Kidney (tissue), 14 donors: ENCODE results near the gene TXNL4A. TPM values are rescaled to one million over a fixed set of nuclear protein-coding genes. Genes with fewer than 3 reads are reported as not detected.

ENCODE experiments used
- DNase-seq, 5 donors: peaks; one replicate each; pipeline ENCODE4 v3.0.0-alpha.2; 2013 to 2020
- FAIRE-seq: peaks from 2 replicates; lab custom pipeline; 2012; peaks lifted over from hg19 to GRCh38; lab: Jason Lieb, UNC
- H3K27ac ChIP-seq, 2 donors: one replicate each; pipeline ENCODE4 v1.7.0; 2013; ENCODE audit warnings: low read depth in 2 of 2, low read length in 2 of 2, inconsistent platforms in 1 of 2
- H3K27me3 ChIP-seq: one replicate; pipeline ENCODE4 v1.7.1; 2013; ENCODE audit warnings: low read length, inconsistent platforms; ENCODE audit not compliant: control insufficient read depth, insufficient read depth
- H3K36me3 ChIP-seq, 3 donors: one replicate each; pipeline versions ENCODE4 v1.7.0 to v1.7.1; 2013; ENCODE audit warnings: low read length in 3 of 3, control low read depth in 1 of 3, inconsistent platforms in 1 of 3; ENCODE audit not compliant: insufficient read depth in 3 of 3, control insufficient read depth in 2 of 3
- H3K4me1 ChIP-seq, 3 donors: one replicate each; pipeline versions ENCODE4 v1.7.0 to v1.7.1; 2013; ENCODE audit warnings: low read length in 3 of 3, inconsistent platforms in 1 of 3, low read depth in 1 of 3; ENCODE audit not compliant: control insufficient read depth in 2 of 3, insufficient read depth in 2 of 3
- H3K4me3 ChIP-seq, 3 donors: one replicate each; pipeline versions ENCODE4 v1.7.0 to v1.8.1; 2013; ENCODE audit warnings: low read length in 3 of 3, control low read depth in 1 of 3, inconsistent platforms in 1 of 3
- H3K9ac ChIP-seq, 3 donors: one replicate each; pipeline versions ENCODE4 v1.7.0 to v1.7.1; 2013; ENCODE audit warnings: low read length in 3 of 3, control low read depth in 1 of 3, inconsistent platforms in 1 of 3
- H3K9me3 ChIP-seq, 3 donors: one replicate each; pipeline versions ENCODE4 v1.7.0 to v1.7.1; 2013; ENCODE audit warnings: low read length in 3 of 3, control low read depth in 1 of 3, inconsistent platforms in 1 of 3; ENCODE audit not compliant: control insufficient read depth in 2 of 3, insufficient read depth in 1 of 3
- intact Hi-C: fragments of 100-400 bp; cut with DNase I; formaldehyde crosslinking; loops from one replicate; pipeline ENCODE4 v1.11.1; 2022
- polyA plus RNA-seq: library from polyadenylated mRNA; stranded (reverse); fragments of 350-450 nt; fragmentation: Illumina TruSeq; extraction: RNeasy Lipid Tissue Mini Kit (QIAGEN cat#74804); gene quantifications from one replicate; pipeline ENCODE4 v1.2.3, GENCODE V29; 2014; ENCODE audit warnings: low read depth, low replicate concordance; ENCODE audit not compliant: insufficient read depth
- total RNA-seq: library from RNA; stranded (reverse); fragmentation: NEBNext Ultra II Directional; extraction: Animal tissue kit (Norgen Biotek cat#: 25700); gene quantifications from one replicate; pipeline ENCODE4 v1.2.1, GENCODE V29; 2021
- TF ChIP-seq, protein P1 (sequence below): IDR thresholded peaks from 3 replicates; pipeline ENCODE4 v1.5.1; 2012; ENCODE audit warnings: mild to moderate bottlenecking, moderate library complexity, borderline replicate concordance; ENCODE audit not compliant: insufficient read depth; ENCODE audit errors: extremely low read depth
- donor health status: control.
- donor health status: control.
- donor health status: control.
- donor health status: control.
- donor health status: control.
- donor health status: DM: yes; HTN: yes; CAD: no.
- donor health status: Normal renal cell carcinoma (clear cell type).

Gene TXNL4A
- total and polyA plus RNA-seq, 2 donors from 2014 or later: 76.7 to 178 TPM

- TF ChIP-seq, protein P1, sequence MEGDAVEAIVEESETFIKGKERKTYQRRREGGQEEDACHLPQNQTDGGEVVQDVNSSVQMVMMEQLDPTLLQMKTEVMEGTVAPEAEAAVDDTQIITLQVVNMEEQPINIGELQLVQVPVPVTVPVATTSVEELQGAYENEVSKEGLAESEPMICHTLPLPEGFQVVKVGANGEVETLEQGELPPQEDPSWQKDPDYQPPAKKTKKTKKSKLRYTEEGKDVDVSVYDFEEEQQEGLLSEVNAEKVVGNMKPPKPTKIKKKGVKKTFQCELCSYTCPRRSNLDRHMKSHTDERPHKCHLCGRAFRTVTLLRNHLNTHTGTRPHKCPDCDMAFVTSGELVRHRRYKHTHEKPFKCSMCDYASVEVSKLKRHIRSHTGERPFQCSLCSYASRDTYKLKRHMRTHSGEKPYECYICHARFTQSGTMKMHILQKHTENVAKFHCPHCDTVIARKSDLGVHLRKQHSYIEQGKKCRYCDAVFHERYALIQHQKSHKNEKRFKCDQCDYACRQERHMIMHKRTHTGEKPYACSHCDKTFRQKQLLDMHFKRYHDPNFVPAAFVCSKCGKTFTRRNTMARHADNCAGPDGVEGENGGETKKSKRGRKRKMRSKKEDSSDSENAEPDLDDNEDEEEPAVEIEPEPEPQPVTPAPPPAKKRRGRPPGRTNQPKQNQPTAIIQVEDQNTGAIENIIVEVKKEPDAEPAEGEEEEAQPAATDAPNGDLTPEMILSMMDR: no peak
- FAIRE-seq (no peak), DNase-seq (peak in 1 of 5 donors; percentile 41)
- no peak overlapping the region for H3K27ac ChIP-seq
- H3K9ac ChIP-seq: no peak overlapping the region
- peaks cover 0 to 17% (median 12%) of the 10 kb centered on the region in 3 donors for H3K36me3 ChIP-seq
- H3K9me3 ChIP-seq: peaks cover 0 to 8% (median 3%) of the 10 kb centered on the region in 3 donors
- H3K4me3 ChIP-seq: no peak overlapping the region
- intact Hi-C loops: no loop called here
- peaks cover 0 to 6% (median 0%) of the 10 kb centered on the region in 3 donors for H3K4me1 ChIP-seq
- no peaks in the 10 kb centered on the region for H3K27me3 ChIP-seq
Observed at GRCh38 chr18:79935499-79935898, 52.9 kb downstream of the TXNL4A start.

DNA sequence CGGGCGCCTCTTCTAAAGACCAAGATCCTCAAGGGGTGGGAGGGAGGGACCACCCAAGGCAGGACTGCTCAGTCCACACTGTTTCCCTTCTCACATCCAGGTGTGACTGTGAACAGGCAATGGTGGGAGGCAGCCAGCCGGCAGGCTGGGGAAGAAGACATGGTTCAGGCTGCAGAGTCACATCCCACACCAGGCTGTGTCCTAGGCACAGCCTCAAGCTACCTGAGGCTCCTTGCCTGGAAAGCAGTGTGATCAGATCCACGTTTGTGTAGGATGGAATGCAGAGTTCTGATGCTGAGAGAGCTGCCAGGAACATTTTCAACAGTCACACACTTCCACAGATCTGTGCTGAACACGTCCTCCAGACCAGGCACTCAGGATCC is 53.3 kb downstream of the TXNL4A start:
- H3K4me3 ChIP-seq: no peak overlapping the region
- intact Hi-C loops: no loop called here
- H3K36me3 ChIP-seq: peaks cover 0 to 20% (median 12%) of the 10 kb centered on the region in 3 donors
- no peak overlapping the region for H3K9ac ChIP-seq
- H3K9me3 ChIP-seq: peaks cover 0 to 11% (median 3%) of the 10 kb centered on the region in 3 donors
- FAIRE-seq (no peak), DNase-seq (peak in 2 of 5 donors; percentile 12 to 16)
- no peaks in the 10 kb centered on the region for H3K27me3 ChIP-seq
- TF ChIP-seq, protein P1: no peak
- H3K4me1 ChIP-seq: peaks cover 0 to 6% (median 0%) of the 10 kb centered on the region in 3 donors
- no peak overlapping the region for H3K27ac ChIP-seq

GRCh38 chr18:79934311-79935097 is 53.9 kb downstream of the TXNL4A start:
- intact Hi-C loops: no loop called here
- peak overlapping the region in 1 of 2 donors; percentile 37 for H3K27ac ChIP-seq

More at GRCh38 chr18:79934311-79935097, 53.9 kb downstream of the TXNL4A start:
- peaks cover 3 to 25% (median 12%) of the 10 kb centered on the region in 3 donors for H3K36me3 ChIP-seq
- peaks cover 0 to 6% (median 0%) of the 10 kb centered on the region in 3 donors for H3K4me1 ChIP-seq
- no peak for FAIRE-seq
- TF ChIP-seq, protein P1: no peak
- no peak overlapping the region for H3K4me3 ChIP-seq
- H3K9me3 ChIP-seq: peaks cover 0 to 16% (median 8%) of the 10 kb centered on the region in 3 donors
- no peaks in the 10 kb centered on the region for H3K27me3 ChIP-seq
- peak in 2 of 5 donors; percentile 24 to 54 for DNase-seq
- H3K9ac ChIP-seq: no peak overlapping the region
